Activated naive CD4-positive, alpha-beta T cell (primary cell): Measurements from ENCODE around the gene CES2.
A peak's percentile ranks its signal among the peaks of the same experiment; 100 is the strongest.
"Not testable (repeated sequence)": the region's sequence is repeated elsewhere in the genome, so short reads cannot be mapped to it uniquely, and the experiment has no call there.

ENCODE experiments used
- DNase-seq, 4 experiments: peaks; one replicate each; lab custom pipeline; 2025; lab: John Stamatoyannopoulos, UW

The CES2 gene

GRCh38 chr16:66935314-66936011 is at the start of gene CES2:
Gene CES2, plus strand, starts transcription at chr16:66935516. Its CDS starts 120 bp downstream, at chr16:66935636.
- no peak for DNase-seq

GRCh38 chr16:66886321-66886720 is 49.0 kb upstream of the CES2 start:
- DNase-seq: no peak

- DNase-seq: no peak
These were observed 48.4 kb upstream of the CES2 start for GRCh38 chr16:66886914-66887313.

GRCh38 chr16:66888647-66889615 is 46.4 kb upstream of the CES2 start:
- DNase-seq: no peak

GRCh38 chr16:66889622-66890021 is 45.7 kb upstream of the CES2 start:
- no peak for DNase-seq

- DNase-seq: no peak
These were observed 44.5 kb upstream of the CES2 start for GRCh38 chr16:66890799-66891198.

GRCh38 chr16:66891360-66891759 is 44.0 kb upstream of the CES2 start:
- no peak for DNase-seq

- DNase-seq: no peak
These were observed 43.5 kb upstream of the CES2 start for GRCh38 chr16:66891797-66892196.

GRCh38 chr16:66894055-66894454 is 41.3 kb upstream of the CES2 start:
- no peak for DNase-seq

- DNase-seq: peak in 3 of 4 experiments; percentile 9 to 25 (median 25)
These were observed 40.2 kb upstream of the CES2 start for GRCh38 chr16:66894948-66895688.

GRCh38 chr16:66895689-66895979 is 39.7 kb upstream of the CES2 start:
- DNase-seq: no peak

- no peak for DNase-seq
These were observed 39.3 kb upstream of the CES2 start for GRCh38 chr16:66895999-66896398.

GRCh38 chr16:66896682-66897081 is 38.6 kb upstream of the CES2 start:
- not testable (repeated sequence) for DNase-seq

- no peak for DNase-seq
These were observed 37.1 kb upstream of the CES2 start for GRCh38 chr16:66898207-66898606.

GRCh38 chr16:66898933-66899309 is 36.4 kb upstream of the CES2 start:
- no peak for DNase-seq

GRCh38 chr16:66899310-66899944 is 35.9 kb upstream of the CES2 start:
- no peak for DNase-seq

GRCh38 chr16:66899945-66900710 is 35.2 kb upstream of the CES2 start:
- no peak for DNase-seq

GRCh38 chr16:66900721-66901441 is 34.4 kb upstream of the CES2 start:
- no peak for DNase-seq

- no peak for DNase-seq
These were observed 33.7 kb upstream of the CES2 start for GRCh38 chr16:66901626-66902025.

- DNase-seq: no peak
These were observed 32.4 kb upstream of the CES2 start for GRCh38 chr16:66902648-66903543.
